PFSK-1 (cell line): ENCODE results near the gene GRB2.

Source experiments
- FOXP2 ChIP-seq: optimal IDR thresholded peaks from 2 replicates; pipeline ENCODE3; 2011; ENCODE audit warnings: borderline replicate concordance, control low read depth, inconsistent platforms; ENCODE audit not compliant: insufficient read depth; ENCODE audit errors: extremely low read length, extremely low read depth
- POLR2AphosphoS5 ChIP-seq: IDR thresholded peaks from 2 replicates; pipeline ENCODE4 v1.6.1; 2012; ENCODE audit warnings: low read depth, mild to moderate bottlenecking, control low read depth, low read length, moderate library complexity
- SIN3A ChIP-seq: IDR thresholded peaks from 2 replicates; pipeline ENCODE4 v1.6.1; 2012; ENCODE audit warnings: mild to moderate bottlenecking, low read length, moderate library complexity, borderline replicate concordance; ENCODE audit not compliant: insufficient read depth
- TAF1 ChIP-seq: IDR thresholded peaks from 2 replicates; pipeline ENCODE4 v1.6.1; 2012; ENCODE audit warnings: low read length, control low read depth, borderline replicate concordance; ENCODE audit not compliant: insufficient read depth
- TF ChIP-seq, protein P1 (sequence below), 2 experiments: IDR thresholded peaks; 2 replicates each; pipeline versions ENCODE4 v1.6.1 to v1.8.0; 2011 to 2012; ENCODE audit warnings: low read depth in 2 of 2, low read length in 2 of 2, control low read depth in 1 of 2, inconsistent platforms in 1 of 2, mild to moderate bottlenecking in 1 of 2, moderate library complexity in 1 of 2; ENCODE audit not compliant: insufficient read depth in 1 of 2

DNA sequence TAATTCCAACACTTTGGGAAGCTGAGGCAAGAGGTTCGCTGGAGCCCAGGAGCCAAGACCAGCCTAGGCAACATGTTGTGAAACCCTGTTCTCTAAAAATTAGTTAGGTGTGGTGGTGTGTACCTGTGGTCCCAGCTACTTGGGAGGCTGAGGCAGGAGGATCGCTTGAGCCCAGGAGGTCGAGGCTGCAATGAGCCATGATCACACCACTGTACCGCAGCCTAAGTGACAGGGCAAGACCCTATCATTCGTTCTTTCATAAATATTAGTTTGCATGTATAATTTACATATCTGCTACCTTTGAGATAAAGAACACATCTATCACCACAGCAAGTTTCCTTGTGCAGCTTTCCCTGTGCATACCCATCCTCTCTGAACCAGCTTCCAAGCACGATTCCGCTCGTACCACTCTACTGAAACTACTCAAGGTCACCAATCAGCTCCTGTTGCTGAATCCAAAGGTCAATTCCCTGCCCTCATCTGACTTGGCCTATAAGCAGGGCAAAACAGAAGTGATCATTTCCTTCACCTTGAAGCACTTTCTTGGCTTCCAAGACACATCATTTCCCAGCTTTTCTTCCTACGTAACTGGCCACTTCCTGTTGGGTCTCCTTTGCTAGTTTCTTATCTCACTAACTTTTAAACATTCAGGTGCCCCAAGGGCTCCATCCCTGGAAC lies 49.1 kb downstream of the GRB2 start:
- TF ChIP-seq POLR2AphosphoS5 (no peak), TAF1 (no peak), SIN3A (no peak), FOXP2 (no peak)
- TF ChIP-seq, protein P1, sequence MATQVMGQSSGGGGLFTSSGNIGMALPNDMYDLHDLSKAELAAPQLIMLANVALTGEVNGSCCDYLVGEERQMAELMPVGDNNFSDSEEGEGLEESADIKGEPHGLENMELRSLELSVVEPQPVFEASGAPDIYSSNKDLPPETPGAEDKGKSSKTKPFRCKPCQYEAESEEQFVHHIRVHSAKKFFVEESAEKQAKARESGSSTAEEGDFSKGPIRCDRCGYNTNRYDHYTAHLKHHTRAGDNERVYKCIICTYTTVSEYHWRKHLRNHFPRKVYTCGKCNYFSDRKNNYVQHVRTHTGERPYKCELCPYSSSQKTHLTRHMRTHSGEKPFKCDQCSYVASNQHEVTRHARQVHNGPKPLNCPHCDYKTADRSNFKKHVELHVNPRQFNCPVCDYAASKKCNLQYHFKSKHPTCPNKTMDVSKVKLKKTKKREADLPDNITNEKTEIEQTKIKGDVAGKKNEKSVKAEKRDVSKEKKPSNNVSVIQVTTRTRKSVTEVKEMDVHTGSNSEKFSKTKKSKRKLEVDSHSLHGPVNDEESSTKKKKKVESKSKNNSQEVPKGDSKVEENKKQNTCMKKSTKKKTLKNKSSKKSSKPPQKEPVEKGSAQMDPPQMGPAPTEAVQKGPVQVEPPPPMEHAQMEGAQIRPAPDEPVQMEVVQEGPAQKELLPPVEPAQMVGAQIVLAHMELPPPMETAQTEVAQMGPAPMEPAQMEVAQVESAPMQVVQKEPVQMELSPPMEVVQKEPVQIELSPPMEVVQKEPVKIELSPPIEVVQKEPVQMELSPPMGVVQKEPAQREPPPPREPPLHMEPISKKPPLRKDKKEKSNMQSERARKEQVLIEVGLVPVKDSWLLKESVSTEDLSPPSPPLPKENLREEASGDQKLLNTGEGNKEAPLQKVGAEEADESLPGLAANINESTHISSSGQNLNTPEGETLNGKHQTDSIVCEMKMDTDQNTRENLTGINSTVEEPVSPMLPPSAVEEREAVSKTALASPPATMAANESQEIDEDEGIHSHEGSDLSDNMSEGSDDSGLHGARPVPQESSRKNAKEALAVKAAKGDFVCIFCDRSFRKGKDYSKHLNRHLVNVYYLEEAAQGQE (IDR thresholded peaks at IDR 0.05; ENCODE audit: insufficient read depth in 1 of 2, low read depth in 2 of 2, low read length in 2 of 2) = no peak
